ENCODE measurements around the gene TTC21A.

TTC21A gene

GRCh38 chr3:39065197-39065596, 42.3 kb upstream of the TTC21A start:
- H3K36me3 ChIP-seq (replicated peaks): peaks cover 5% of the 10 kb centered on the region
- no peak overlapping the region for H3K4me3 ChIP-seq (ENCODE audit: low read depth, low read length)
- H3K27me3 ChIP-seq (replicated peaks): no peaks in the 10 kb centered on the region
- TF ChIP-seq CTCF (IDR thresholded peaks at IDR 0.05; ENCODE audit: low read depth, low read length, missing control alignments): peak; percentile 76
- peak; percentile 62 for DNase-seq
- in situ Hi-C loops (cut with HindIII; ENCODE audit: low pct_ligation_motif_present, low sequenced_read_pairs): no loop called here
- H3K27ac ChIP-seq: no peak overlapping the region

- H3K27me3 ChIP-seq (replicated peaks): no peaks in the 10 kb centered on the region
- no peak overlapping the region for H3K4me3 ChIP-seq (ENCODE audit: low read depth, low read length)
- in situ Hi-C loops (cut with HindIII; ENCODE audit: low pct_ligation_motif_present, low sequenced_read_pairs): no loop called here
- no peak for TF ChIP-seq CTCF (IDR thresholded peaks at IDR 0.05; ENCODE audit: low read depth, low read length, missing control alignments)
- H3K27ac ChIP-seq: no peak overlapping the region
- peaks cover 7% of the 10 kb centered on the region for H3K36me3 ChIP-seq (replicated peaks)
- DNase-seq: peak; percentile 11
Measured at GRCh38 chr3:39067286-39067685, 40.2 kb upstream of the TTC21A start.

- peaks cover 9% of the 10 kb centered on the region for H3K36me3 ChIP-seq (replicated peaks)
- no peak for TF ChIP-seq CTCF (IDR thresholded peaks at IDR 0.05; ENCODE audit: low read depth, low read length, missing control alignments)
- in situ Hi-C loops (cut with HindIII; ENCODE audit: low pct_ligation_motif_present, low sequenced_read_pairs): no loop called here
- H3K4me3 ChIP-seq (ENCODE audit: low read depth, low read length): no peak overlapping the region
- DNase-seq: no peak
- H3K27me3 ChIP-seq (replicated peaks): no peaks in the 10 kb centered on the region
- H3K27ac ChIP-seq: no peak overlapping the region
Measured at GRCh38 chr3:39068556-39068955, 38.9 kb upstream of the TTC21A start.

- Histone ChIP-seq H3K27ac (no peak overlapping the region), H3K27me3 (replicated peaks) (no peaks in the 10 kb centered on the region), H3K36me3 (replicated peaks) (peaks cover 12% of the 10 kb centered on the region), H3K4me3 (ENCODE audit: low read depth, low read length) (no peak overlapping the region)
- in situ Hi-C loops (cut with HindIII; ENCODE audit: low pct_ligation_motif_present, low sequenced_read_pairs): no loop called here
- no peak for TF ChIP-seq CTCF (IDR thresholded peaks at IDR 0.05; ENCODE audit: low read depth, low read length, missing control alignments)
- no peak for DNase-seq
Measured at GRCh38 chr3:39075910-39076309, 31.6 kb upstream of the TTC21A start.

GRCh38 chr3:39079530-39079929, 27.9 kb upstream of the TTC21A start:
- in situ Hi-C loops (cut with HindIII; ENCODE audit: low pct_ligation_motif_present, low sequenced_read_pairs): no loop called here
- no peak overlapping the region for H3K27ac ChIP-seq
- DNase-seq: no peak
- no peak for TF ChIP-seq CTCF (IDR thresholded peaks at IDR 0.05; ENCODE audit: low read depth, low read length, missing control alignments)
- H3K4me3 ChIP-seq (ENCODE audit: low read depth, low read length): no peak overlapping the region
- peaks cover 7% of the 10 kb centered on the region for H3K36me3 ChIP-seq (replicated peaks)
- no peaks in the 10 kb centered on the region for H3K27me3 ChIP-seq (replicated peaks)

GRCh38 chr3:39080026-39080425, 27.5 kb upstream of the TTC21A start:
- Histone ChIP-seq H3K4me3 (ENCODE audit: low read depth, low read length) (no peak overlapping the region), H3K36me3 (replicated peaks) (peaks cover 7% of the 10 kb centered on the region), H3K27me3 (replicated peaks) (no peaks in the 10 kb centered on the region), H3K27ac (no peak overlapping the region)
- in situ Hi-C loops (cut with HindIII; ENCODE audit: low pct_ligation_motif_present, low sequenced_read_pairs): no loop called here
- DNase-seq: no peak
- no peak for TF ChIP-seq CTCF (IDR thresholded peaks at IDR 0.05; ENCODE audit: low read depth, low read length, missing control alignments)

Data from brain microvascular endothelial cell (primary cell).